MM.1S (cell line): ENCODE results near the gene RBFOX1.

Experiments used
- CTCF ChIP-seq: fragments of 300-600 bp; sonication (generic); IDR thresholded peaks from 2 replicates; pipeline ENCODE4 v1.5.1; 2016; ENCODE audit warnings: antibody characterized with exemption, low read length, mixed read lengths
- EZH2 ChIP-seq: fragments of 300-600 bp; sonication (generic); optimal IDR thresholded peaks from 2 replicates; pipeline ENCODE3; 2017; ENCODE audit warnings: low read depth, mild to moderate bottlenecking, antibody characterized with exemption, low read length, mixed read lengths
- EZH2phosphoT487 ChIP-seq: fragments of 300-600 bp; sonication (generic); IDR thresholded peaks from 2 replicates; pipeline ENCODE4 v1.6.1; 2018; ENCODE audit warnings: antibody characterized with exemption, low read length

DNA sequence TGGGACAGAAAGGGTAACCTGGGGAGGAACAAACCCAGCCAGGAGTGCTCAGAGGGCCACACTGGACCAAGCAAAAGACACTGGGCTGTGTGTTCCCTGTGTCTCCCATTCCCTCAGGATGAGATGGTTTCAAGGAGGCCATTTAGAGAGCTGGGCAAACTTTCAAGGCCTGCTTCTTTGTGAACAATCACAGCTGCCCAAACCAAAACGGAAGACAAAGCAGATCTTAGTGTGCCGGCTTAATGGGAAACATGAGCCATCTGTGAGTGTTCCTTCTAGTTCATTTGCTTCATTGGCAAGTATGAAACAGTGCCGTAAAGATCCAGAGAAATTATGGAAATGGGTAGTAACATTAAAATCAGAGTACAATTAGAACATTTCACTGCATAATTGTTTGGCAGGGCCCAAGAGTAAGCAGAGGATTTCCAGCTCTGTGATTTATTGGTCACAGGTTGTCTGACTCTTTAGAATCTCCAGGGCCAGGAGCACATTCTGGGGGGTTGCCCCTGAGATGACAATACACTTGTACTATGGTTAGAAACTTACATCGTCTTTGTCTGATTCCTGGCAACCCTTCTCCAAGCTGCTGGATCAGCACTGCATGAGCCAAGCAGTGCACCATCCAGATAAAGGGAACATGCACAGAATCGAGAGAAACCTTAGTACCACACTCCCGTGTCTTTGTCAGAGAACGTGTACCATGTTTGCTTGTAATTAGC is 412.1 kb downstream of the RBFOX1 start:
- TF ChIP-seq CTCF (no peak), EZH2 (no peak), EZH2phosphoT487 (no peak)
